Right kidney (tissue), 1 donor: Measurements from ENCODE around the gene AP1B1.

Experiments used
- DNase-seq: peaks from one replicate; pipeline ENCODE4 v3.0.0-alpha.2; 2016

AP1B1 gene

DNA sequence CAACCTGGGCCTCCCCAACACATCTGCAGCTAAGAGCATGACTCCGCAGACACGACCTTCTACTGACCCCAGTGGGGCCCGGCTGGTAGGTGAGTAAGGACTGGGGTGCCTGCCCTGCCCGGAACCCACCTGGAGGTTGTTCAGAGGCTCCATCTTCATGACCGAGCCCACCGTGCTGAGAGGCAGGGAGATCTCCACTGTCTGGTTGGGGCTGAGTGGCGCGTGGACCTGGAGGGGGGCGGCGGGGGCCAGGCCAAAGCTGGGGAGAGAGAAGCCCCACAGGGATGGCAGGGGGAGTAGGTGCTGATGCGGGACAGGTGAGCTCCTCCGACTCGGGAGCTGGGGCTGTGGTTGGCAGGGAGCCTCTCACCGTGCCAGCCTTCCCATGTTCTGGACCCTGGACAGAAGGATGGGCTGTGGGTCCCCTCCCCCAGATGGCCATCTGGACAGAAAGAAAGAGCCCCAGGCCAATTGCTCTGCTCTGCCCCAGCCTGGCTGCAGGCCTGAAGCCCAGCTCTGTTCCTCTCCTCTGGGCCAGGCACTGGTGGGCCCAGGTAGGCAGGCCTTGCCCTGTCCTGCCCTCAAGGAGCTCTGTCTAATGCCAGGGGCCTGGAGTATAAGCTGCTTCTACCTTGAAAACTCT, 56.6 kb downstream of the AP1B1 start:
- DNase-seq, result no peak

DNA sequence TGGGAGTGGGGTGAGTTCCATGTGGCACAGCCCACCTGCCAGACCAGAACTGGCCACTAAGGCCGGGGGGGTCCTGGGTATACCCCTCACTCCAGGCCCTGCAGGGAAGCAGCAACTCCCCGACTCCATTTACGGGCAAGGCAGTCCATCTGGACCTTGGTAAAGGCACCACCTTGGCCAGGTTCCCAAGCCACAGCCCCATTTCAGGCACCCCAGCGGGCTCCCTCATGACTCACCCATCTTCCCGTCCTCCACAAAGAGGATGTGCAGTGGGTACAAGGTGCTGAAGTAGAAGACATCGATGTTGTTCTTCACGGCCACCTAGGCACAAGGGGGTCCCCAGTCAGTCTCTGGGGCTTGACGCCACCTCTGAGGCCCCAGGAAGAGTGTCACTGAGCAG, 57.2 kb downstream of the AP1B1 start:
- DNase-seq, result no peak

DNA sequence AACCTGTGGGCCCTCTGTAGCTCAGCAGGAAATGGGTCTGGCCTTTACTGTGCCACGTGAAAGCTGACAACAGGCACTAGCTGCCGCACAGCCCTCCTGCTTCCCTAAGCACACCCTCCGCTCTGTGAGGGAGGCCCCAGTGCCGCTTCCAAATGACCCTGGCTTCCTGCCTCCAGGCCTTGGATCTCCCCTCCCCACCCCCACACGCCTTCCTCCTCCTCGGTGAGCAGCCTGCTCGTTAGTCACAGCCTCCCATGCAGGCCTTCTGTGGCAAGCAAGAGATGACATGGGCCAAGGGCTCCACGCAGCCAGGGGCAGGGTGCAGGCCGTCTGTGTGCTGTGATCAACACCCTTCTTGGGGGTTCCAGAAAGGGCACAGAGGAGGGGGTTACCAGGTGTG, 57.6 kb downstream of the AP1B1 start:
- peak; percentile 19 for DNase-seq

DNA sequence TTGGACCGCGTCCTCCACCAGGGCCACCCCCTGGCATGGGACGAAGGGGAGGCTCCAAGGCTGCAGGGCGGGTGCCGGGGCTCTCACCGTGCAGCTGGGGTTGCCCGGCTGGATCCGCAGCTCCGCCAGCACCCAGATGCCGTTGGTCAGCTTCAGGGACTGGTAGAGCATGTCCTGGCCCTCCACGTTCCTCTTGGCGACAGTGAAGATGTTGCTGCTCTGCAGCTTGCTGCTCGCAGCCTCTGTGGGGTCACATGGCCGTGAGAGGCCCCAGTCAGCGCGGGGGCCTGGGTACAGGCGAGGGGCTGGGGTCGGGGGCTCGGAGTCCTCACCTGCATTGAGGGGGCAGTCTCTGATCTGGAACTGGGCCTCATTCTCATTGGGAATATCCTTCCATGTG, 58.1 kb downstream of the AP1B1 start:
- DNase-seq, result no peak

DNA sequence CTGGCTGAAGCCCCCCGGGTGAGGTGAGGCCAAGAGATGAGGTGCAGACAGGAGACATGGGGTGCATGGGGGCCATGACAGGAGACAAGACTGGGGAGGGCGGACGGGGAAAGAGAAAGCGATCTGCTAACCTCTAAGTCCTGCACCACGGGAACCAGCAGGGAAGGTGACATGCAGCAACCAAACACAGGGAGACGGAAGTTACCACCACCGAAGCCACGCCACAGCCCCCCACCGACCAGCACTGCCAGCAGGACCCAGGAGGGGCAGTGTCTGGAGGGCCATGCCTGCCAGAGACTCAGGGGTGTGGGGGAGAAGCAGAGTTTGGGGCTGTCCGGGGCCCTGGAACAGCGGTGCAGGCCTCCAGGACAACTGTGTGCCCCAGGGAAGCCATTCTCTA, 58.8 kb downstream of the AP1B1 start:
- DNase-seq, result no peak

DNA sequence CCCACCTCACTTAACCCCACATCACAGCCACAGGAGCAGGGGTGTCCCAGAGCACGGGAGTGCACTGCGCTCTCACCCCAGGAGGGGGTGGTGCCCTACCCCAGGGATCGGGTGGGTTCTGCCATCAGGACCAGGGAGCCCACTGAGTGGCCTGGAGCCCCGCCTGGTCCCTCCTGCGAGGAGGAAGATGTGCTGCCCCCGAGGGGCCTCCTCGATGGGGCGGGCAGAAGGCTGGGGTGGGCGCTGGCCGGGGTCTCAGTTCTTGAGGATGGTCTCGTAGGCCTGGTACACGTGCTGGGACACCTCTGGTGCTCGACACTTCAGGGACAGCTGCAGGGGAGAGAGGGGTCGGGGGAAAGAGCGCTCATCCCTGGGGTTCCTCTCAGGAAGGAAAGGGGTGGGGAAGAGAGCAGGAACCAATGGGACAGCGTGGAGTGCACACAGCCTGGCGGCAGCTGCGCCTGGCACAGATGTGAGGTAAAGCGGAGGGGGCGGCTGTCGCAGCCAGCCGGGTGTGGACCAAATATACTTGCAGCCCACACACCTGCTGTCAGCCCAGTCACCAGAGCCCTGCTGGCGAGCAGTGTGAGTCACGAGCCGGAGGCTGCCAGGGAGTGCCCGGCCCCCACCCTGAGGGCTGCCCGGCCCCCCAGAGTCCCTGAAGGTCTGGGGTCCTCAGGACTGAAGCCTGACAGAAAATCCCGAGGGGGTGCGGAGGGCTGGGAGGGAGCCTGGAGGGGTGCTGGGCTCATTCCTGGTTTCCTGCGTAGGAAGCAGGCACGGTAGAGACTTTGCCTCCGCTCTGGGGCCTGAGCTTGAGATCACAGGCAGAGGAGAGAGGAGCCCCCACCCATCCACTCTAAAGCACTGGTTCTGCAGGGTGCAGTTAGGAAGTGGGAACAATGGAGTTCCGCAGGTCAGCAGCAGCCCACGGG, 59.5 kb downstream of the AP1B1 start:
- no peak for DNase-seq

DNA sequence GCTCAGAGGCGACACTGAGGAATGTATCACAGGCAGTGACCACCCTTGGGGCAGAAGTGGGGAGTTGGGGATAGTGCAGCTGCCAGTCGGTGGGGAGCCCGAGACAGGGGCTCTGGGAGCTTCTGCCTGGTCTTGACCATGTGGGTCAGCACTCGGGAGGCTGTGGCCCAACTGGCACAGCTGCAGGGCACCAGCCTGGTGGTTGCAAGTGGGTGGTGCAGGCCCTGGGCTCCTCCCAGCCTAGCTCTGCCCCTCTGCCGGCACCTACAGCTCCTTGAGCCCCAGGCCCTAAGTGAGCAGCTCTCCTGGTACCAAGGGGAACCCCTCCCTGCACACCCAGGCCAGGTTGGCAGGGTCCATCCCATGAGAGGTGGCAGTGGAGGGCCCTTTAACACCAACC, 60.3 kb downstream of the AP1B1 start:
- no peak for DNase-seq

DNA sequence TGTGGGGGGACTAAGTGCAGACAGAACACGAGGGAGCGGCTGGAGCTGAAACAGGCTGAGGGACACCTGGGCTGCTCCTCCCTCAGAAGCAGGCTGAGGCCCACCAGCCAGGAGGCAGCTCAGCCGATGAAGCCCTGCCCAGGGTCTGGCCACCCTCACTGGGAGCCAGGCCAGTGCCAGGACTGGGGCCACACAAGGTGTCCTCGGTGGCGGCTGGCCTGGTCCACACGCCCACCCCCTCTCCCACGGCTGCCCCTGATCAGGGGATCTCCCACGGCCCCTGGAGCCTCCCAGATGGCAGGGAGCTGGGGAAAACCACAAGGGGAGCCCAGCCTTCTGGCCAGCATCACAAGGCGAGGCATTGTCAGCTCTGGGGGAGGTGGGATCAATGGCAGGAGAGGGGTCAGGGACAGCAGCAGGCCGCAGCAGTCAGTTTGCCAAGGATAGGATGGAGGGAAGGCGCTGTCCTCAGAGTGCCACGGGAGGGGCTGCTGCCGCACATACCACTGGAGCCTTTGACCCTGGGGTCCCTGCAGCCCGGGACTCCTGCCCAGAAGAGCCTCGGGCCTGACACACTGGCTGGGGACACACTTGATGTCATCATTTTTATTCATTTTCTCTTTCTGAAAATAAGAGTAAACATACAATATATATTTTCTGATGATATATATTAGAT, 61.1 kb downstream of the AP1B1 start:
- DNase-seq, result no peak

DNA sequence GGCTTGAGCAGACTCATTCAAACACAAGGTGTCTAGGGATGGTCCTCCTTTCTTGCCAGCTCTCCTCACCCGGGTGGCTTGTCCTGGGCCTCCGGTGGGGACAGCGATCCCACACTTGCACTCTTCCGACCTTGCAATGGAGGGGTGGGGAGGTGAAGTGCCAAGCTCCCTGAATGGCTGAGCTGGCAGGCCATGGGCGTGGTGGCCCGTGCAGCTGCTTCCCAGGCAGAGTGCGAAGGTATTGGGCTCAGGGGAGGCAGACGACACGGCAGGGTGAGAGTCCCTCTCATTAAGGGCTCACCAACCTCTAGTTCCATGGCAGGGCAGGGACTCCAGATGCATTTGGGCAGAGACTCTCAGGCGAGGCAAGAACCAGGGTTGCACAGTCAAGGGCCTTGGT, 61.9 kb downstream of the AP1B1 start:
- DNase-seq, result no peak

DNA sequence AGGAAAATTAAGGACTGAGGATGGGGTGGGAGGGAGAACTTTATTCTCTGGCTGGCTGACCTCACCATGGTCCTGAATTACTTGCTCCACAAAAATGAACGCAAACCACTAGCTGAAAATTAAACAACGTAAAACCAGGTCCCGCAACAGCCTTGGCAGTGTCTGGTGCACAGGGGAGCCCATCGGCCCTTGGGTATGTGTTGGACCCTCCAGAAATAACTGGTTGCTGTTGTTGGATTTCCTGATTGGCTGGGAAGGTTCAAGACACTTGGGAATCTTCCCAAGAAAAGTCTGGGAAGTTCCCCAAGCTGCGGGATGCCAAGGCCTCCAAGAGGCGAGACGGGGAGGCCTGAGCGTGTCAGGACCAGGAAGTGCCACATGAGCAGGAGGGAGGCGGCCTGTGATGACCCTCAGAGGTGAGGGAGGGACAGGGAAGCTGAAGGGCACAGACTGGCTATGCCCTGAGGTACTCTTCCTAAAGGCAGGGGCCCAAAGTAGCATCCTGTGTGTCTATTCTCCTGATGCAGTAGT, 62.5 kb downstream of the AP1B1 start:
- DNase-seq, result no peak

DNA sequence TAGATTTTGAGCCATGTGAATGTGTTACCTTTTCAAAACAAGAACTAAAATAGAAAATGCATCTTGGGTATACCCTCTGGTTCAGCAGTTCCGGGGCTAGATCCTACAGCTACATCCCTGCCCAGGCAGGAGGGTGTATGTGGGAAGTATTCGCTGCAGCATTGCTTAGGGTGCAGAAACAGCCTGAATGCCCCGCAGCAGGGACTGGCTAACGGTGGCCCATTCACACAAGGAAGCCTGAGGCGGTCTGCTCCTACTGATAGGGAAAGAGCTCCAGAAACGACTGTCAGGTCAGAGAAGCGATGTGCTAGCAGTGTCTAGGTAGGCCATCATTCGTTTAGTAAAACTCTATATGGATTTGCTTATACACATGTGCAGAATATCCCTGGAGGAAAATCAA, 63.0 kb downstream of the AP1B1 start:
- no peak for DNase-seq

DNA sequence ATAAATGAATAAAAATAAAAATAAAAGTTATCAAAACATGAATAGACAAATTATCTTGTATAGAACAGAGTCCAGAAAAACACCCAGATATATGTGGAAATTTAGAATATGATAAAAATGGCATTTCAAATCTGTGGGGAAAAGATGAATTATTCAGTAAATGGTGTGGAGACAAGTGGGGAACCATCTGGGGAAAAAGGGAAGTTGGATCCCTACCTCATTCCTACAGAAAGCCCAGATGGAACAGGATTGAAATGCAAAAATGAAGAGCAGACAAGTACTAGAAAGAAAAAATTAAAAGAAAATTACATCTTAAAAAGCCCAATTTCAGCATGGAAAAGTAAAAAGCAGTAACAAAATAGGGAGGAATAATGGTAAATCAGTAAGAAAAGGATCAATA, 64.7 kb downstream of the AP1B1 start:
- no peak for DNase-seq

DNA sequence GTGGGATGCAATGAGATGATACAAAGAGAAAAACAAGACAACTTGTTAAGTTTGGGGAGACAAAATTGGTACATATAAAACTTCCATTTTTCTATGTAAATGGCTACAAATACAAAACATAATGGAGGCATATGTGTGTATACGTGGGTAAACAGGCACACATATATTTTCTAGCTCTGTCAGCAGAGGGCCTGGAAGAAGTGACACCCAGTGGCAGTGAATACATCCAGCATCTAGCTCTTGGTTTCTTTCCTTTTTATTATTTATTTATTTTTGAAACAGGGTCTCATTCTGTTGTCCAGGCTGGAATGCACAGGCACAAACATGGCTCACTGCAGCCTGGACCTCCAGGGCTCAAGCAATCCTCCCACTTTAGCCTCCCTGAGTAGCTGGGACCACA, 67.8 kb downstream of the AP1B1 start:
- no peak for DNase-seq

DNA sequence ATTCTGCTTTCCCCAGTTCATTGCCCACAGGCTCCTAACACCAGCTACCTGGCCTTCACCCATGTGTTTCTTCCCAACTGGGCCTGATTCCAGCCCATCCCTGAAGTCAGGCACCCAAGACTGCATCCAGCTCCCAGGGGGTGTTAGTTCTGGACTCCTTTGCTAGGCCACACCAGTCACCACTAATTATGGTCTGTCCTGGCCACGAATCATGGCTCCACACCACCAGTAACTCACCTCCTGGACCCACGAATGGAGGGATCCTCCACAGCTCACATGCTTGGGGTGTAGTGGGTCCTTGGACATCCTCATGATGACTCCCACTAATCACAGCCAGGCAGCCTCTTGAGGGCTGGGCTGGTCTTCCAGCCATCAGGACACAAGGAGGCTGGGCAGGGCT, 69.3 kb downstream of the AP1B1 start:
- no peak for DNase-seq

DNA sequence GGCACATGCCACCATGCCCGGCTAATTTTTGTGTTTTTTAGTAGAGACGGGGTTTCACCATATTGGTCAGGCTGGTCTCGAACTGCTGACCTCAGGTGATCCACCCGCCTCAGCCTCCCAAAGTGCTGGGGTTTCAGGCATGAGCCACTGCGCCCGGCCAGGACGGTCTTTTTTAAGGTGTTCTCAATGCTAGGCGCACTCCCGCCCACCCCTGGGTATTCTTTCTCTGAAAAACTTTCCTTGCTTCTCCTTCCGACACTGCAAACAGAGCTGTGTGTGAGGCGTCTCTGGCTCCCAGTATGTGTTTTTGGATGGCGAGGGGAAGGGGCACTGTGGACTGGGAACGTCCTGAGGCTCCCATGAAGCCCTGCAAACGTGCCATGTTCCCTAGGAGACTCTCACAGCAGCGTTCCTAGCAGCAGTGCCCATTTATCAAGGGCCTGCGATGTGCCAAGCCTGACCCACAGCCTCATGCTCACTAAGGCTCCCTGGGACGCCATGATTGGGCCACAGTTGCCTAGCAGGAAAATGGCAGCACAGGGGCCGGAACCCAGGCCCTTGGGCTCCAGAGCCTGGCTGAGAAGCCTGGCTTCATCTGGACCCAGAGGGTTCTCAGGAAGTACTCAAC, 70.4 kb downstream of the AP1B1 start:
- DNase-seq, result no peak

DNA sequence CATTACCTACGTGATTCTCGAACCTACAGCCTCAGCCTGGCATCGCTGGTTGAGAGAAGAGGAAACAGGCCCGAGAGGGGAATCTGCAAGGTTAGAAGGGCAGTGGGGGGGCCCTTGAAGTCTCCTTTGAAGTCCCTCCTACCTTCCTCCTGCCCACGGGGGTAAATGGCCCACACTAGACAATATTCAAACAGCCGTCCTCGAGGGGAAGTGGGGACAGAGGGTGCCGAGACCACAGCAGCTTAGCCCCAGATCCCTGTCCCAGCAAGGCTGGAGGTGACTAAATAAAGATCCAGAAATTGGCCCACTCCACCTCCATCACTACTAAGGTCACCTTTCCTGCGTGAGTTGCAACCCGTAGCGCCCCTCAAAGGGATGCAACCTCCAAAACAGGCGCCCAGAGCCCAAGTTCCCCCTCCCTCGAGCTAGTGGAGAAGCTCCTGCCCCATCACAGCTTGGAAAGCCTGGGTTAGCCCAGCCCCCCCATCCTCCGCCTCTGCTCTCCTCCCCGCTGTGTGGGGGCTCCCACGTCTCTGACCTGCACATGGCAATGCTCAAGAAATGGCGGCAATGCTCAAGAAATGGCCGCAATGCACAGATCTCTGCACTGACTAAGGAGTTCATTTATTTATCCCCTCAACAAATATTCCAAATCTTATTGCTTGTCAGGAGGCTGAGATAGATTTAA, 72.1 kb downstream of the AP1B1 start:
- no peak for DNase-seq

DNA sequence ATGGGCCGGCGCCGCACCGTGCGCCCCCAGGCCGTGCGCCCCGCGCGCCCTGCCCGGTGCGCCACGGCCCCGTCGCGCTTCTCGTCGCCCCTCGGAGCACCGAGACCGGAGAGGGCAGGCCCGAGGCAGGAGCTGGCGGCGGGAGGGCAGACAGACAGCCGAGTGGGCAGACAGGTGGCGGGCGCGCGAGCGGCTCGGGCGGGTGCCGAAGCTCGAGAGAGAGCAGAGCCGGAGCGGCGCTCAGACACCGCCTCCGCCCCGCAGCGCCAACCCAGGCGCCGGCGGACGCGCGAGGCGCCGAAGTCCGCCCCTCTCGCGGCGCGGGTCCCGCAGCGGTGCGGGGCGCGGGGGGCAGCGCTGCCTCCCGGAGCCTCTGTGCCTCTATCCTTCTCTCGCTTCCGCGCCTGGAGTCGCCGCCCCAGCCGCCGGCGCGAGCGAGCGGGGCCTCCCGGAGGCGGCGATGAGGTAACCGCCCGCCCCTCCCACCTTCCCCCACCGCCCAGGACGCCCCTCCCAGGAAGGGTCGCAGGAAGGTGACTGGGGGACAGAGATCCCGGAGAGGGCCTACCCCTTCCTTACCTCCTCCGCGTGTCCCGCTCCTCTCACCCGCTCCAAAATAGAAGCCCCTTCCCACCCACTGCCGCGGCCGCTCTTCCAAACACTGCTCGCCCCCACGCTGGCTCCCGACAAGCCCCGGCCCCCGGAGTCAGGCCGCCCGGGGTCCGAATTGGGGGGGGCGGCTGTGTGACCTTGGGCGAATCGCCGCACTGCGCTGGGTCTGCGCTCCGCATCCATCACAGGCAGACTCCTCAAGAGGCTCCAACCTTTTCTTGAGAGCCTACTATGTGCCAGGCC, 72.9 kb downstream of the AP1B1 start, which contains the start of gene RASL10A:
Gene RASL10A, minus strand, starts transcription at position 412 of the 855 bp plus-strand sequence. CDS start 451 bp downstream, outside the sequence.
- peak; percentile 61 for DNase-seq

DNA sequence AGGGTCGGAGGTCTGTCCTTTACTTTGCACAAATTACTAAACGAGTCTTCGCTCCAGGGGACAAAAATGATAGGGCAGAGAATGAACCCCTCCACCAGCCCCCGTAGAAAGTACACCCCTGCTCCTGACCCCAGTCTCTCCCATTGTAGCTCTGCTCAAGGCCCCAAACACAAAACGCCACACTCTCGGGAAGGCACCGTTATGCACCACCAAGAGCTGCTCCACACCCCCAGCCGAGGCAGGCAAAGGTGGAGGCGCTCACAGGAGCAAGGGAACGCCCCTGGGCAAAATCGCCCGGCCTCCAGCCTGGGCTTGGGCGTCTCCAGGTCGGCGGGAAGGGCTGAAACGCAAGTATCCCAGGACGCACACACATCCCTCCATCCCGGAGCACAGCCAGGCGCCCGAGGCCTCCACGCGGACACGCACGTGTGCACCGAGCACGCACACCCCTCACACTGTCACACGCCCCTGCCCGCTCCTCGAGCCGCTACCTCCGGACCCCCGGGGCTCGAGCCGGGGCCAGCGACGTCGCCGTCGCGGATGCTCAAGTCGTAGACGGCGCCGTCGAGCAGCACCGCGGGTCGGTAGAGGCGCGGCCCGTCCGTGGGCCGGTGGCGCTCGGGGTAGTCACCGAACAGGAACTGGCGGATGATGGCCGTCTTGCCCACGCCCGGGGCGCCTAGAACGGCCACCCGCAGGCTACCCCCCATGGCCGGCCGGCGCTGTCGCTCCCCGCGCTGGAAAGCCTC, 73.7 kb downstream of the AP1B1 start:
- DNase-seq, result peak; percentile 61

DNA sequence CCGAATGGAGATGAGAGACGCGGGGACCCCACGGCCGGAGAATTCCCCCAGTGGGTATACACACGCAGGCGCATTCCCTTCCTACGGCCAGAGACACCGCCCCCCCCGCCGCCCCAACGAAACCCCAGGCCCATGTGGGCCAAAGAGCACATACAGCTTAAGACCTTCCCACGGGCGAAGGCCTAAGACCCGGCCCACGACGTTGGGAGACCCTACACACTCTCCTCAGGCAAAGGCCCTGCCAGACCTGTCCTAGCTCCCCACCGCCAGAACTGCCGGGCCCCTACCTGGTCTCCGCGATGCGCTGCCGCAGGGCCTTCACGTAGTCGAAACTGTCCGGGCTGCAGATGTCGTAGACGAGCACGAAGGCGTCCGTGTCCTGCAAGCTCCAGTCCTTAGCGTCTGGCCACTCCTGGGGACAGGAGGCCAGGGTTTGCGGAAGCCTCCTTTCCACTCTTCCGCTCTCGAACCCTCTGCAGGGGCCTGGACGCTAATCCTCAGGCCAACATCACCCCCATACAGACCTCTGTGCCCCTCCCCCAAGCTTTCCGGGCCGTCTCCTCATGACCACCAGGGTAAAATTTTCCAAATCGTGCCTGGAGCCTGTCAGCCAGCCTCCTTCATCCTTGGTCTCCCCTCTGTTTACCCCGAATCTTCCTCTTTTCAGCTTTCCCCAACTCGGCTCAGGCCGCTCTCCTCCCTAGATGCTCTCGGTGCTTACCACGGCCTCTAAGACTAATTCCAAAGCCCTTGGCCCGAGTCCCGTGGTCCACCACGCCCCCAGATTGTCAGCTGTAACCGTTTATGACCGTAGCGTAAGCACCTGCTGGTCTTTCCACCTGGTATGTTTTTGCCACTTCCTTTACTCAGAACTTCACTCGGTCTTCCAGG, 74.5 kb downstream of the AP1B1 start:
- DNase-seq, result peak; percentile 41
